Vagina (tissue), 2 donors: ENCODE data around the gene GRSF1.
"Not testable (repeated sequence)": the region's sequence is repeated elsewhere in the genome, so short reads cannot be mapped to it uniquely, and the experiment has no call there.

Experiments
- CTCF ChIP-seq, 3 experiments: fragments of 450-650 bp in 2 of 3; fragments of 200-600 bp in 1 of 3; sonication (generic) in 1 of 3; IDR thresholded peaks; one replicate each; pipeline ENCODE4 v1.5.1; 2017 to 2019; ENCODE audit warnings: antibody characterized with exemption in 3 of 3, mild to moderate bottlenecking in 2 of 3, moderate library complexity in 2 of 3
- POLR2A ChIP-seq, 2 donors: fragments of 450-650 bp; IDR thresholded peaks; one replicate each; pipeline ENCODE4 v1.6.1; 2017; ENCODE audit warnings: antibody characterized with exemption in 2 of 2, mild to moderate bottlenecking in 2 of 2, moderate library complexity in 2 of 2
- POLR2AphosphoS5 ChIP-seq, 2 donors: sonication (generic); formaldehyde crosslinking; IDR thresholded peaks; one replicate each; pipeline ENCODE4 v1.9.0; 2017; ENCODE audit warnings: antibody characterized with exemption in 2 of 2, mild to moderate bottlenecking in 2 of 2, low read depth in 1 of 2; ENCODE audit not compliant: insufficient read depth in 1 of 2

- TF ChIP-seq CTCF (IDR thresholded peaks at IDR 0.05); POLR2A (IDR thresholded peaks at IDR 0.05); POLR2AphosphoS5 (IDR thresholded peaks at IDR 0.05; ENCODE audit: insufficient read depth in 1 of 2, low read depth in 1 of 2): not testable (repeated sequence)
Observed at GRCh38 chr4:70769396-70769795, 70.3 kb downstream of the GRSF1 start.
